MM.1S (cell line): ENCODE data around the gene MPP7.

Experiments
- DNase-seq: peaks from one replicate; pipeline ENCODE4 v3.0.0-alpha.2; 2015
- H2AFZ ChIP-seq: fragments of 300-600 bp; sonication (generic); 2 replicates; pipeline ENCODE4 v1.6.0; 2016; ENCODE audit warnings: antibody characterized with exemption, low read length
- H3F3A ChIP-seq: fragments of 300-600 bp; sonication (generic); 2 replicates; pipeline ENCODE4 v1.6.1; 2016; ENCODE audit warnings: mild to moderate bottlenecking, antibody characterized with exemption, low read length, moderate library complexity, mixed read lengths; ENCODE audit not compliant: insufficient read depth
- H3K27ac ChIP-seq: fragments of 300-600 bp; sonication (generic); 2 replicates; pipeline ENCODE4 v1.5.1; 2016; ENCODE audit warnings: mild to moderate bottlenecking, low read length
- H3K27me3 ChIP-seq: fragments of 300-600 bp; sonication (generic); replicated peaks from 2 replicates; pipeline ENCODE4 v1.6.0; 2016; ENCODE audit warnings: low read length; ENCODE audit not compliant: insufficient read depth
- H3K36me3 ChIP-seq: fragments of 300-600 bp; sonication (generic); replicated peaks from 2 replicates; pipeline ENCODE4 v1.6.1; 2016; ENCODE audit warnings: mild to moderate bottlenecking, low read length, mixed read lengths; ENCODE audit not compliant: insufficient read depth
- H3K4me1 ChIP-seq: fragments of 300-600 bp; sonication (generic); 2 replicates; pipeline ENCODE4 v1.6.1; 2016; ENCODE audit warnings: low read length, mixed read lengths
- H3K4me2 ChIP-seq: fragments of 300-600 bp; sonication (generic); 2 replicates; pipeline ENCODE4 v1.6.0; 2016; ENCODE audit warnings: low read depth, low read length
- H3K4me3 ChIP-seq: fragments of 300-600 bp; sonication (generic); 2 replicates; pipeline ENCODE4 v1.5.1; 2016; ENCODE audit warnings: low read length, mixed read lengths
- H3K79me2 ChIP-seq: fragments of 300-600 bp; sonication (generic); 2 replicates; pipeline ENCODE4 v1.6.1; 2016; ENCODE audit warnings: mixed run types, low read length, mixed read lengths
- H3K9ac ChIP-seq: fragments of 300-600 bp; sonication (generic); 2 replicates; pipeline ENCODE4 v1.6.1; 2016; ENCODE audit warnings: low read length, mixed read lengths
- H3K9me2 ChIP-seq: fragments of 300-600 bp; sonication (generic); replicated peaks from 2 replicates; pipeline ENCODE4 v1.6.1; 2016; ENCODE audit warnings: mild to moderate bottlenecking, low read length, mixed read lengths; ENCODE audit not compliant: insufficient read depth
- H3K9me3 ChIP-seq: fragments of 300-600 bp; sonication (generic); replicated peaks from 2 replicates; pipeline ENCODE4 v1.6.1; 2016; ENCODE audit warnings: mild to moderate bottlenecking, low read length, mixed read lengths; ENCODE audit not compliant: insufficient read depth
- H4K20me1 ChIP-seq: fragments of 300-600 bp; sonication (generic); 2 replicates; pipeline ENCODE4 v1.6.1; 2016; ENCODE audit warnings: mild to moderate bottlenecking, low read length, moderate library complexity, mixed read lengths; ENCODE audit not compliant: insufficient read depth
- EZH2 ChIP-seq: fragments of 300-600 bp; sonication (generic); optimal IDR thresholded peaks from 2 replicates; pipeline ENCODE3; 2017; ENCODE audit warnings: low read depth, mild to moderate bottlenecking, antibody characterized with exemption, low read length, mixed read lengths
- EZH2phosphoT487 ChIP-seq: fragments of 300-600 bp; sonication (generic); IDR thresholded peaks from 2 replicates; pipeline ENCODE4 v1.6.1; 2018; ENCODE audit warnings: antibody characterized with exemption, low read length
- TF ChIP-seq, protein P1 (sequence below): fragments of 300-600 bp; sonication (generic); IDR thresholded peaks from 2 replicates; pipeline ENCODE4 v1.5.1; 2016; ENCODE audit warnings: antibody characterized with exemption, low read length, mixed read lengths

Gene MPP7

DNA sequence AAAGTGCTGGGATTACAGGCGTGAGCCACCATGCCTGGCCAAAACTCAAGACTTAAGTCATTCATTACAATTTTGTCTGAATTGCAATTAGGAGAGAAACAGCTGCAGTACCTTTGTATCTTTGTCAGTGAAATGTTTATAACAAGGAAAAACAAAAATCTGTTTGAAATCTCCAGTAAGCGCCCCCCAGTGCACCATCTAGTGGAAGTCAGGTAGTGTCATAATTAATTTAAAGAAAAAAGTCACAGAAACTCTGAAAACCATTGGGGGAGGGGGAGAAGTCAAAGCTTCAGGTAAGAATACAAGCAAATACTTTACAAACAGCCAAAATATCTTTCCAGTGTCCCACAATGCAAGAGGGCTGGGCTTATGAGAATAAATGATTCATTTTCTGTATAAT is 2.8 kb downstream of the MPP7 start:
- no peak overlapping the region for H3K27ac ChIP-seq
- H3K9me3 ChIP-seq, result no peaks in the 10 kb centered on the region
- no peaks in the 10 kb centered on the region for H3K9me2 ChIP-seq
- H3K4me1 ChIP-seq, result 0 out of 2 replicates have a peak, but pooled peaks cover 2% of the 10 kb centered on the region
- TF ChIP-seq EZH2 (no peak), EZH2phosphoT487 (no peak)
- TF ChIP-seq, protein P1, sequence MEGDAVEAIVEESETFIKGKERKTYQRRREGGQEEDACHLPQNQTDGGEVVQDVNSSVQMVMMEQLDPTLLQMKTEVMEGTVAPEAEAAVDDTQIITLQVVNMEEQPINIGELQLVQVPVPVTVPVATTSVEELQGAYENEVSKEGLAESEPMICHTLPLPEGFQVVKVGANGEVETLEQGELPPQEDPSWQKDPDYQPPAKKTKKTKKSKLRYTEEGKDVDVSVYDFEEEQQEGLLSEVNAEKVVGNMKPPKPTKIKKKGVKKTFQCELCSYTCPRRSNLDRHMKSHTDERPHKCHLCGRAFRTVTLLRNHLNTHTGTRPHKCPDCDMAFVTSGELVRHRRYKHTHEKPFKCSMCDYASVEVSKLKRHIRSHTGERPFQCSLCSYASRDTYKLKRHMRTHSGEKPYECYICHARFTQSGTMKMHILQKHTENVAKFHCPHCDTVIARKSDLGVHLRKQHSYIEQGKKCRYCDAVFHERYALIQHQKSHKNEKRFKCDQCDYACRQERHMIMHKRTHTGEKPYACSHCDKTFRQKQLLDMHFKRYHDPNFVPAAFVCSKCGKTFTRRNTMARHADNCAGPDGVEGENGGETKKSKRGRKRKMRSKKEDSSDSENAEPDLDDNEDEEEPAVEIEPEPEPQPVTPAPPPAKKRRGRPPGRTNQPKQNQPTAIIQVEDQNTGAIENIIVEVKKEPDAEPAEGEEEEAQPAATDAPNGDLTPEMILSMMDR, result peak; percentile 14; the same call in 1 of the 2 replicates
- no peaks in the 10 kb centered on the region for H4K20me1 ChIP-seq
- H2AFZ ChIP-seq, result no peak overlapping the region
- H3K79me2 ChIP-seq, result no peaks in the 10 kb centered on the region
- H3K4me3 ChIP-seq, result no peak overlapping the region
- no peaks in the 10 kb centered on the region for H3F3A ChIP-seq
- no peaks in the 10 kb centered on the region for H3K36me3 ChIP-seq
- H3K27me3 ChIP-seq, result peaks cover 32% of the 10 kb centered on the region
- no peak for DNase-seq
- no peak overlapping the region for H3K4me2 ChIP-seq
- H3K9ac ChIP-seq, result no peak overlapping the region

DNA sequence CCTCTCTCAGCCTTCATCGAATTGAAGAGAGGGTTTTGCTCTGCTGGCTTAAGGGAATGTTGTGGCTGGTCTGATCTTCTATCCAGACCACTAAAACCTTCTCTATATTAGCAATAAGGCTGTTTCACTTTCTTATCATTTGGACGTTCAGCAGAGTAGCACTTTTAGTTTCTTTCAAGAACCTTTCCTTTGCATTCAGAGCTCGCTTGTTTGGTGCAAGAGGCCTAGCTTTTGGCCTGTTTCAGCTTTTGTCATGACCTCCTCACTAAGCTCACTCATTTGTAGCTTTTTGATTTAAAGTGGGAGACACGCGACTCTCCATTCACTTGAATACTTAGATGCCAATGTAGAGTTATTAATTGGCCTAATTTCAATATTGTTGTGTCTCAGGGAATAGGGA is 3.9 kb downstream of the MPP7 start:
- Histone ChIP-seq H3K4me2 (no peak overlapping the region), H3K9me2 (no peaks in the 10 kb centered on the region), H3K79me2 (no peaks in the 10 kb centered on the region), H4K20me1 (no peaks in the 10 kb centered on the region), H3K4me3 (no peak overlapping the region), H2AFZ (no peak overlapping the region), H3F3A (no peaks in the 10 kb centered on the region), H3K9me3 (no peaks in the 10 kb centered on the region), H3K4me1 (0 out of 2 replicates have a peak, but pooled peaks cover 2% of the 10 kb centered on the region), H3K27ac (no peak overlapping the region), H3K36me3 (no peaks in the 10 kb centered on the region), H3K27me3 (peaks cover 22% of the 10 kb centered on the region), H3K9ac (no peak overlapping the region)
- no peak for TF ChIP-seq EZH2
- TF ChIP-seq, protein P1, result no peak
- no peak for TF ChIP-seq EZH2phosphoT487
- no peak for DNase-seq

DNA sequence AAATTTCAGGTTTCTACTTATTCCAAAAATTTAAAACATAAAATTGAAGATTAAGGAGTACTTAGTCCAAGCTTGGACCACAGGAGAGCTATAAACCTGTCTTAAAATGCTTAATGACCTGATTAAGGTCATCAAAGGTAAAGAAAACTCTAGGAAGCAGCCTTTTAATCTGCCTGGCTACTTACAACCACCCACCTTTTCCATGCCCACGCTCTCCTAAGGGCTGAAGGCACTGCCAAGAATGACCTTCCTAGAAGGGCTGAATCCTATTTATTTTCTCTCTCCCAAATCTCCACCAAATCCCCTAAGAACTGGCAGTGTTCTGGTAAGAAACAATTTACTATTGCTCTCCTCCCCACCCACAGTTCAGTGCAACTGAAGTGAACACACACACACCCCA is 6.8 kb downstream of the MPP7 start:
- Histone ChIP-seq H2AFZ (no peak overlapping the region), H3K9ac (no peak overlapping the region), H3F3A (no peaks in the 10 kb centered on the region), H4K20me1 (no peaks in the 10 kb centered on the region), H3K36me3 (no peaks in the 10 kb centered on the region), H3K9me2 (no peaks in the 10 kb centered on the region), H3K4me2 (no peak overlapping the region), H3K4me1 (no peaks in the 10 kb centered on the region), H3K9me3 (no peaks in the 10 kb centered on the region), H3K4me3 (no peak overlapping the region), H3K79me2 (no peaks in the 10 kb centered on the region), H3K27ac (no peak overlapping the region), H3K27me3 (0 out of 2 replicates have a peak, but pooled peaks cover 6% of the 10 kb centered on the region)
- DNase-seq, result no peak
- TF ChIP-seq, protein P1, result no peak
- TF ChIP-seq EZH2 (no peak), EZH2phosphoT487 (no peak)
